H1 (cell line): ENCODE measurements around the gene ARHGAP26. TPM values are rescaled to one million over a fixed set of nuclear protein-coding genes. Genes with fewer than 3 reads are reported as not detected.

Experiments used
- CTCF ChIA-PET: fragments of 300-600 bp; sonication (Branson Sonifier 250); formaldehyde crosslinking; loops from one replicate; lab custom pipeline; 2021; ENCODE audit not compliant: partially characterized antibody; lab: Charles Lee
- POLR2A ChIA-PET: fragments of 300-600 bp; sonication (Branson Sonifier 250); formaldehyde crosslinking; loops from one replicate; lab custom pipeline; 2021; ENCODE audit warnings: inconsistent platforms; ENCODE audit not compliant: partially characterized antibody; lab: Charles Lee
- DNase-seq, 2 experiments: peaks; one replicate each; pipeline versions ENCODE4 v3.0.0 to v3.0.0-alpha.2; 2010 to 2022; ENCODE audit warnings: low spot score in 2 of 2, low read depth in 1 of 2, mixed read lengths in 1 of 2
- FAIRE-seq: peaks from 2 replicates; lab custom pipeline; 2011; peaks lifted over from hg19 to GRCh38; lab: Jason Lieb, UNC
- H2AFZ ChIP-seq: 2 replicates; pipeline ENCODE4 v1.8.1; 2012; ENCODE audit warnings: low read length, inconsistent platforms
- H2AK5ac ChIP-seq: 2 replicates; pipeline ENCODE4 v1.6.1; 2013; ENCODE audit warnings: low read depth, low read length
- H2BK120ac ChIP-seq: replicated peaks from 2 replicates; pipeline ENCODE3; 2013; ENCODE audit warnings: low read depth, low read length, inconsistent platforms
- H2BK12ac ChIP-seq: 2 replicates; pipeline ENCODE4 v1.6.1; 2013; ENCODE audit warnings: low read depth, low read length
- H2BK15ac ChIP-seq: 2 replicates; pipeline ENCODE4 v1.6.1; 2013; ENCODE audit warnings: low read length
- H2BK20ac ChIP-seq: 2 replicates; pipeline ENCODE4 v1.6.1; 2013; ENCODE audit warnings: low read length
- H2BK5ac ChIP-seq: 2 replicates; pipeline ENCODE4 v1.6.1; 2013; ENCODE audit warnings: low read depth, low read length
- H3K14ac ChIP-seq: 2 replicates; pipeline ENCODE4 v1.6.1; 2013; ENCODE audit warnings: inconsistent platforms; ENCODE audit not compliant: insufficient read length
- H3K18ac ChIP-seq: 2 replicates; pipeline ENCODE4 v1.6.1; 2013; ENCODE audit warnings: low read length; ENCODE audit errors: extremely low read depth
- H3K23ac ChIP-seq: 2 replicates; pipeline ENCODE4 v1.6.1; 2013; ENCODE audit warnings: inconsistent platforms; ENCODE audit not compliant: insufficient read length
- H3K23me2 ChIP-seq: 2 replicates; pipeline ENCODE4 v1.6.1; 2013; ENCODE audit warnings: low read depth, low read length
- H3K27ac ChIP-seq: 2 replicates; pipeline ENCODE4 v1.6.1; 2011; ENCODE audit warnings: low read depth, low read length, inconsistent platforms
- H3K27me3 ChIP-seq, 4 experiments: replicated peaks in 1 of 4; 1 replicate in 1 of 4; 2 replicates in 3 of 4; pipeline versions ENCODE4 v1.6.1 to v1.8.1; 2011 to 2013; ENCODE audit warnings: low read length in 3 of 4, mild to moderate bottlenecking in 3 of 4, inconsistent platforms in 2 of 4, mixed read lengths in 2 of 4, moderate library complexity in 1 of 4; ENCODE audit not compliant: control insufficient read depth in 3 of 4, insufficient read depth in 3 of 4; ENCODE audit errors: extremely low read depth in 1 of 4
- H3K36me3 ChIP-seq, 4 experiments: 2 replicates each; pipeline versions ENCODE4 v1.6.1 to v1.8.1; 2011 to 2013; ENCODE audit warnings: mild to moderate bottlenecking in 4 of 4, low read length in 3 of 4, moderate library complexity in 2 of 4, control low read depth in 1 of 4, inconsistent platforms in 1 of 4; ENCODE audit not compliant: insufficient read depth in 4 of 4, control insufficient read depth in 2 of 4
- H3K4ac ChIP-seq: replicated peaks from 2 replicates; pipeline ENCODE3; 2013; ENCODE audit warnings: low read length, low read depth, mixed read lengths, inconsistent platforms; ENCODE audit not compliant: insufficient read length
- H3K4me1 ChIP-seq, 4 experiments: replicated peaks in 1 of 4; 1 replicate in 1 of 4; 2 replicates in 3 of 4; pipeline versions ENCODE4 v1.6.1 to v1.8.1; 2011 to 2013; ENCODE audit warnings: low read length in 3 of 4, inconsistent platforms in 2 of 4, mixed read lengths in 1 of 4; ENCODE audit not compliant: insufficient read depth in 4 of 4, control insufficient read depth in 3 of 4
- H3K4me2 ChIP-seq, 2 experiments: 2 replicates each; pipeline versions ENCODE4 v1.6.1 to v1.8.1; 2011 to 2013; ENCODE audit warnings: low read depth in 2 of 2, low read length in 2 of 2, control low read depth in 1 of 2, inconsistent platforms in 1 of 2, mild to moderate bottlenecking in 1 of 2; ENCODE audit not compliant: insufficient read depth in 1 of 2
- H3K4me3 ChIP-seq, 4 experiments: fragments of 200-600, 300-600 bp in 1 of 4; sonication (generic), shearing (Covaris generic), sonication (Bioruptor Twin) in 1 of 4; 2 replicates each; pipeline versions ENCODE4 v1.5.1 to v1.8.1; 2011 to 2016; ENCODE audit warnings: low read length in 4 of 4, low read depth in 3 of 4, control low read depth in 2 of 4, inconsistent platforms in 2 of 4, mild to moderate bottlenecking in 2 of 4, mixed read lengths in 1 of 4, moderate library complexity in 1 of 4; ENCODE audit not compliant: insufficient read depth in 2 of 4; ENCODE audit errors: extremely low read depth in 1 of 4
- H3K56ac ChIP-seq: replicated peaks from 2 replicates; pipeline ENCODE3; 2013; ENCODE audit warnings: low read depth, mild to moderate bottlenecking, mixed read lengths, low read length, inconsistent platforms; ENCODE audit not compliant: insufficient read length
- H3K79me1 ChIP-seq: 2 replicates; pipeline ENCODE4 v1.6.1; 2013; ENCODE audit warnings: low read depth, low read length, control low read depth
- H3K79me2 ChIP-seq, 2 experiments: 2 replicates each; pipeline versions ENCODE4 v1.6.1 to v1.8.1; 2012 to 2013; ENCODE audit warnings: low read length in 2 of 2, mild to moderate bottlenecking in 2 of 2, inconsistent platforms in 1 of 2; ENCODE audit not compliant: insufficient read depth in 2 of 2, control insufficient read depth in 1 of 2
- H3K9ac ChIP-seq, 4 experiments: replicated peaks in 1 of 4; 1 replicate in 1 of 4; 2 replicates in 3 of 4; pipeline versions ENCODE4 v1.6.1 to v1.8.1; 2011 to 2013; ENCODE audit warnings: low read depth in 3 of 4, low read length in 3 of 4, control low read depth in 2 of 4, mild to moderate bottlenecking in 2 of 4, moderate library complexity in 2 of 4, inconsistent platforms in 1 of 4; ENCODE audit errors: extremely low read depth in 1 of 4
- H3K9me3 ChIP-seq, 2 experiments: 2 replicates each; pipeline versions ENCODE4 v1.6.1 to v1.8.1; 2012 to 2013; ENCODE audit warnings: mild to moderate bottlenecking in 2 of 2, moderate library complexity in 2 of 2, control low read depth in 1 of 2, inconsistent platforms in 1 of 2, low read depth in 1 of 2, low read length in 1 of 2, mixed read lengths in 1 of 2; ENCODE audit not compliant: insufficient read depth in 2 of 2
- H4K20me1 ChIP-seq, 2 experiments: replicated peaks in 1 of 2; 2 replicates each; pipeline versions ENCODE3 to v1.8.1; 2011 to 2013; ENCODE audit warnings: inconsistent platforms in 2 of 2, low read length in 2 of 2, mild to moderate bottlenecking in 1 of 2; ENCODE audit not compliant: insufficient read depth in 2 of 2, control insufficient read depth in 1 of 2
- H4K5ac ChIP-seq: 2 replicates; pipeline ENCODE4 v1.6.1; 2013; ENCODE audit warnings: low read length, low read depth, mixed read lengths, inconsistent platforms; ENCODE audit not compliant: insufficient read length
- H4K8ac ChIP-seq: 2 replicates; pipeline ENCODE4 v1.8.0; 2013; ENCODE audit warnings: mild to moderate bottlenecking, moderate library complexity, low read length, inconsistent platforms; ENCODE audit not compliant: insufficient read depth; ENCODE audit errors: extremely low read depth
- H4K91ac ChIP-seq: replicated peaks from 2 replicates; pipeline ENCODE3; 2013; ENCODE audit warnings: low read length, mixed read lengths, inconsistent platforms; ENCODE audit not compliant: insufficient read length
- ATF3 ChIP-seq: IDR thresholded peaks from 2 replicates; pipeline ENCODE4 v1.6.1; 2011; ENCODE audit warnings: low read depth, mild to moderate bottlenecking, low read length; ENCODE audit not compliant: insufficient read depth
- CEBPB ChIP-seq: IDR thresholded peaks from 2 replicates; pipeline ENCODE4 v1.6.1; 2012; ENCODE audit warnings: low read depth, low read length
- CHD2 ChIP-seq: IDR thresholded peaks from 2 replicates; pipeline ENCODE4 v1.6.1; 2012; ENCODE audit warnings: low read length, improper control_type of control experiment
- CREB1 ChIP-seq: IDR thresholded peaks from 2 replicates; pipeline ENCODE4 v1.6.1; 2012; ENCODE audit warnings: inconsistent platforms
- CTBP2 ChIP-seq: IDR thresholded peaks from 2 replicates; pipeline ENCODE4 v1.7.0; 2011; ENCODE audit warnings: borderline replicate concordance, mild to moderate bottlenecking, moderate library complexity, mixed read lengths, low read length; ENCODE audit not compliant: insufficient read depth, insufficient read length
- MAFK ChIP-seq: IDR thresholded peaks from 2 replicates; pipeline ENCODE4 v1.6.1; 2012; ENCODE audit warnings: low read depth, mild to moderate bottlenecking, improper control_type of control experiment, low read length
- NANOG ChIP-seq: IDR thresholded peaks from 2 replicates; pipeline ENCODE4 v1.6.1; 2011; ENCODE audit warnings: low read length, low read depth, mild to moderate bottlenecking, inconsistent platforms; ENCODE audit not compliant: insufficient read depth, poor library complexity, severe bottlenecking
- NRF1 ChIP-seq: IDR thresholded peaks from 2 replicates; pipeline ENCODE4 v1.6.1; 2011; ENCODE audit warnings: mild to moderate bottlenecking, low read depth, low read length, improper control_type of control experiment
- RBBP5 ChIP-seq: IDR thresholded peaks from 2 replicates; pipeline ENCODE4 v1.7.1; 2012; ENCODE audit warnings: low read depth, mild to moderate bottlenecking, inconsistent platforms, low read length, moderate library complexity, borderline replicate concordance
- RFX5 ChIP-seq: IDR thresholded peaks from 2 replicates; pipeline ENCODE4 v1.6.1; 2011; ENCODE audit warnings: low read depth, low read length, improper control_type of control experiment, borderline replicate concordance
- SP4 ChIP-seq: IDR thresholded peaks from 2 replicates; pipeline ENCODE4 v1.6.1; 2012; ENCODE audit warnings: low read length, inconsistent platforms
- WGBS, 2 experiments: shearing (Covaris generic) in 1 of 2; methylation state at CpG; one replicate each; pipeline versions ENCODE4 v1.1.6 to v1.1.7; 2013 to 2015; ENCODE audit warnings: low lambda C conversion rate in 2 of 2, mixed read lengths in 2 of 2, inconsistent platforms in 1 of 2, low coverage in 1 of 2, missing lambda C conversion rate in 1 of 2; ENCODE audit not compliant: insufficient replicate concordance in 2 of 2, insufficient coverage in 1 of 2, insufficient read length in 1 of 2; ENCODE audit errors: extremely low coverage in 1 of 2, missing lambda C conversion rate in 1 of 2; 5-methylcytosine and 5-hydroxymethylcytosine counted together
- polyA plus RNA-seq, 7 experiments: library from polyadenylated mRNA; depleted of rRNA in 3 of 7; stranded (reverse) in 5 of 7; unstranded in 2 of 7; fragments of >200 nt in 5 of 7; fragments of 200-250 nt in 2 of 7; gene quantifications; 1 replicate in 5 of 7; 2 replicates in 1 of 7; 4 replicates in 1 of 7; pipeline versions ENCODE4 v1.2.1 to v1.2.3, GENCODE V29; 2011 to 2013; ENCODE audit warnings: missing spikeins in 2 of 7, mixed read lengths in 2 of 7
- total RNA-seq: library from RNA; stranded (reverse); fragmentation: NEBNext Ultra II Directional; extraction: Animal tissue kit (Norgen Biotek cat#: 25700); gene quantifications from 2 replicates; pipeline ENCODE4 v1.2.1, GENCODE V29; 2021
- TF ChIP-seq, protein P1 (sequence below): IDR thresholded peaks from 2 replicates; pipeline ENCODE4 v1.6.1; 2011; ENCODE audit warnings: low read length, improper control_type of control experiment

The ARHGAP26 gene
- total and polyA plus RNA-seq, 2 of the 8 experiments (the other 6 are each of a cell fraction or from before 2014, with no cell fraction given) = 7.1 to 24.8 TPM

DNA sequence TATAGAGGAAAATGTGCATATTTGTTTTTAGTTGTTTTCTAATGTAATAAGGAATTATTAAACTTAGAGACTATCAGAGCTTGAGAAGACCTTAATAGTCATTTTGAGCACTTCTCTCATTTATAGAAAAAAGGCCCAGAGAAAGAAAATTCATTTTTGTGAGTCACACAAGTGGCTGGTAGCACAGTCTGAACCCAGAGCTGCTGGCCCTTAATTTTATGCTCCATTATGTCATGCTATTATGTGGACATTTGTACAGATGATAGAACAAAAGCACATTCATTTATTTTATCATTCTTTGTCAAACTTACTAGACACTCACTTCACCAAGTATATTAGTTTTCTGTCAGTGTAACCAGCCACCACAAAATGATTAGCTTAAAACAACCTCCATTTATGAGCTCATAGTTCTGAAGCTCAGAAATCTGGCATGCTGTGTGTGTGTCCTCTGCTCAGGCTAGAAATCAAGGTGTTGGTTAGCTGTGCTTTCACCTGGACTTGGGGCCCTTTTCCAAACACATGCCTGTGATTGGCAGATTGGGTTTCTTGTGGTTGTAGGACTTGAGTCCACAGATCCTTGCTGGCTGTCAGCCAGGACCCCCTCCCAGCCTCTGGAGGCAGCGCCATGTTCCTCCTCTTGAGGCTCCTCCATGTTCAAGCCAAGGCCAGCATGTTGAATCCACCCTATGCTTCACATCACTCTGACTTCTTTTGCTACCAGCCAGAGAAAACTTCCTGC is 188.9 kb downstream of the ARHGAP26 start:
- no peaks in the 10 kb centered on the region; a peak in 1 of 4 replicates for H3K9me3 ChIP-seq
- H3K36me3 ChIP-seq = peaks cover 0 to 2% (median 0%) of the 10 kb centered on the region in 4 experiments; a peak in 2 of 8 replicates
- no peak overlapping the region for H2AFZ ChIP-seq
- H4K20me1 ChIP-seq = no peaks in the 10 kb centered on the region
- no peak overlapping the region for H2BK12ac ChIP-seq
- H3K27ac ChIP-seq = no peak overlapping the region
- no peaks in the 10 kb centered on the region for H3K4me1 ChIP-seq
- no peak overlapping the region for H3K23ac ChIP-seq
- H3K56ac ChIP-seq = no peak overlapping the region
- no peak overlapping the region for H3K9ac ChIP-seq
- H3K4ac ChIP-seq = no peak overlapping the region
- no peak overlapping the region for H2BK20ac ChIP-seq
- no peaks in the 10 kb centered on the region for H3K79me1 ChIP-seq
- 90% methylated on average over 1 of the region's 1 CpG; no CpG with 5 or more reads in 1 of the 2 experiments for WGBS, 2 experiments
- no peak overlapping the region for H3K14ac ChIP-seq
- H3K23me2 ChIP-seq = no peaks in the 10 kb centered on the region
- no peak overlapping the region for H3K4me2 ChIP-seq
- no peak overlapping the region for H2BK5ac ChIP-seq
- no peak overlapping the region for H3K4me3 ChIP-seq
- H3K79me2 ChIP-seq = no peaks in the 10 kb centered on the region
- no peak overlapping the region for H2AK5ac ChIP-seq
- CTCF ChIA-PET = interaction anchor here (0.7 to 2.9 kb wide), 14 partner anchors 9 to 344 kb away, joined by 3 to 17 read pairs (median 4); no protein-coding TSS in a partner anchor
- no peaks in the 10 kb centered on the region for H3K27me3 ChIP-seq
- no peak overlapping the region for H4K8ac ChIP-seq
- FAIRE-seq = no peak
- no peak overlapping the region for H4K91ac ChIP-seq
- no peak overlapping the region for H4K5ac ChIP-seq
- H3K18ac ChIP-seq = no peak overlapping the region
- POLR2A ChIA-PET = no interaction called here
- DNase-seq = no peak
- H2BK120ac ChIP-seq = no peak overlapping the region
- no peak overlapping the region for H2BK15ac ChIP-seq
- TF ChIP-seq MAFK (no peak), CEBPB (no peak), CHD2 (no peak), CTBP2 (no peak), RBBP5 (no peak), NANOG (no peak), SP4 (no peak), NRF1 (no peak), CREB1 (no peak), RFX5 (no peak), ATF3 (no peak)
- TF ChIP-seq, protein P1, sequence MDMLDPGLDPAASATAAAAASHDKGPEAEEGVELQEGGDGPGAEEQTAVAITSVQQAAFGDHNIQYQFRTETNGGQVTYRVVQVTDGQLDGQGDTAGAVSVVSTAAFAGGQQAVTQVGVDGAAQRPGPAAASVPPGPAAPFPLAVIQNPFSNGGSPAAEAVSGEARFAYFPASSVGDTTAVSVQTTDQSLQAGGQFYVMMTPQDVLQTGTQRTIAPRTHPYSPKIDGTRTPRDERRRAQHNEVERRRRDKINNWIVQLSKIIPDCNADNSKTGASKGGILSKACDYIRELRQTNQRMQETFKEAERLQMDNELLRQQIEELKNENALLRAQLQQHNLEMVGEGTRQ = no peak
